ENCODE measurements around the gene KCNH2.
A peak's percentile ranks its signal among the peaks of the same experiment; 100 is the strongest.

The KCNH2 gene

DNA sequence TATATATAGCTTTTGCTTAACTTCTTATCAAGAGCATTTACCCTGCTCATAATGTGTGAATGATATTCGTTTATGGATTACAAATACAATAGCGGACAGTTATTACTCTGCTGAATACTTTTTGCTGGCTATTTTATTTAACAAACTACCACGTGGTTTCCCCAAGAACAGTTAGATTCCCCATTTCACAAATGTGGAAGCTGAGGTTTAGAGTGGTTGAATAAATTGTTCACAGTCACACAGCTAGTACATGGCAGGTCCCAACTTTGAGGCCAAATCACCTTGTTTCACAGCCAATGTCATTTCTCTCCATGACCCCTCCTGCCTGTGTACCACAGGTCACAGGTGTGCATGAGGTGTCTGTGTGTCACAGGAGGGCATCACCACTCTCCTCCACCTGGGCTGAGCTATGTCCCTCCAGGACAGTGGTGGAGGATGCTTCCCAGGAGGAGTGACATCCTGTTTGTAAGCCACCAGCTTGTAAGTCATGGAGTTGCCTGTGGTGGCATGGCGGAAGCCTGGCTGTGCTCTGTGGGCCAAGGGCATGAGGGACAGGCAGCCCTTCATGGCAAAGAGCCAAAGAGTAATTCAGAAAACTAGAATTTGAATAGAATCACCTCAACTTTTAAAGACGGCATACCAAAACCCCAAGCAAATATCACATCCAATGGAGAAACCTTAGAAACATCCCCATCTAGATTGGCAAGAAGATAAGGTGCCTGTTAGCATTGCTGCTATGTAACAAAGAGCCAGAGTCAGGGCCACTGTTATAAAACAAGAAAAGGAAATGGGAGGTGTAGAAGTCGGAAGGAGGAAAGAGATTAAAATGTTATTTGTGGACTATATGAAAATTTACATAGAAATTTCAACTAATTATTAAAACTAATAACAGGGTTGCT lies 73.9 kb downstream of the KCNH2 start:
- no peak for DNase-seq (ENCODE audit: low spot score)

DNA sequence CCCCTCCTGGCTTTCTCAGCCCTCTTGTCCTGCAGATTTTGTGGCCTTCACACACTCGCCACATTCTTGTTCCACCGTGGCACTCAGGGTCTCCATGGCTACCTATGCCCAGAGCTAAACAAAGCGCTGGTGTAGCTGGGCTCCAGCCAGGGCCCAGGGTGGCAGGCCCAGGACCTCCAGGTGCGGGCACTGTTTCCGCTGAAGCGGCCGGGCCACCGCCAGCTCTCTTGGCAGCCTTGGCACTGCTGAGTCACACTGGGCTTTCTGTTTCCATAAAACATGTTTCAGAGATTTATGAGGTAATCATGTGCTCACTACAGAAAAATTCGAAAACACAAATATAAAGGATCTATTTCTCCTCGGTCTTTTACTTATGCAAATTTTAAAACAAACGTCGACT lies 74.5 kb downstream of the KCNH2 start:
- no peak for DNase-seq (ENCODE audit: low spot score)

DNA sequence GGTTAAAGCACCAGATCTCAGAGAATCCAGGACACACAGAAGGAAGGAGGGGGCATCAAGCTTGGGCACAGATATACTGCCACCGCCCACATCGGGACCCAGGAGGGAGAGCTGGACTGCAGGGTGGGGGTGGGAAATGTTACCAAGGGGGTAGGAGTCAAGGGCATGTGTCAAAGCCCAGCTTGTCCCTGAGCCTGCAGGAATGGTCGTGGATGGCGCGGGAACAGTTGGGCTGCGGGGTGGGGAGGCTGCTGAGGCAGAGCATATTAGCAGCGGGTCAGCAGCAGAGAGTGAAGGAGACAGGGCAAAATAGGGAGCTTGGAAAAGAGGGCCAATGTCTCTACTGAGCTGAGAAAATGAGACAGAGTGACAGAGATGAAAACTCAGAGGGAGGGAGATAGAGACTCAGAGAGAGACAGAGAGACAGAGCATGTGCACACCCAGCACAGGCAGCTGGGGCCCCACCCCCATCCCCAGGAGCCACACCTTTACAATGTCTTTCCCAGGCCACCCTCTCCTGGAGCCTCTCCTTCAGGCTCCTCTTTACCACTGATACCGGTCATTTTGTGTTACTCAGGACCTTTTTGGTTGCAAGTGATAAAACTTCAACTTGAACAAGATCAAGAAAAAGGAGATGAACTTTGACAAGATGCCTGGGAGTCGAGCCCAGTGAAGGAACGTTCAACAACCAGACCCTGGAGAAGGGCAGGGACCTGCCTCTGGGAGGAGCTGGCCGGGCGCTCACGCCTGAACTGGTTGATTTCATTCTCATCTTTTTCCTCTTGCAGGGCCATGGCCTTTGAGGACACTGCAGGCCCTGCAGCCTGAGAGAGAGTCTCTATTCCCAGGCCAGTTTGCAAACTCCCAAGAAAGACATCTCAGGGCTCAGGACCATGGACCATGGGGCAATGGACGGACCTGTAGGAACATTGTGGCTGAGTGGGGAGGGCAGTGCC lies 75.8 kb downstream of the KCNH2 start:
- no peak for DNase-seq (ENCODE audit: low spot score)

GRCh38 chr7:150901160-150902035 lies 76.7 kb downstream of the KCNH2 start:
- DNase-seq (ENCODE audit: low spot score), result no peak

DNA sequence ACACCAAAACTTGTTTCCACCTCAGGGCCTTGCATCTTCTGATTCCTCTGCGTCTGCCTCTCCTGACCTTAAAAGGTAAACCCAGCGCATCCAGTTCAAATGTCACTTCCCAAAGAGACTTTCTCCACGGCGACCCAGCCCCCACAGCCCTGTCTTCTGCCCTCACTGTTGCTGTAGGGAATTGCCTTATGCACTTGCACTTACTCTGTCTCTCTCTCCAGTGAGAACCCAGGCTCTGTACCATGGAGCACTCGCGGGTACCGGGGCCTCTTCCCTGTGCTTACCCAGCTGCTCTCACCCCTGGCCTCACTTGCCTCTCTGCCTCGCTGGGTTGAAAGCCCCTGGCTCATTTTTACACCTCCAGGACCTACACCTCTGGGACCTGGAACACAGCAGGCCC lies 77.4 kb downstream of the KCNH2 start:
- no peak for DNase-seq (ENCODE audit: low spot score)

DNA sequence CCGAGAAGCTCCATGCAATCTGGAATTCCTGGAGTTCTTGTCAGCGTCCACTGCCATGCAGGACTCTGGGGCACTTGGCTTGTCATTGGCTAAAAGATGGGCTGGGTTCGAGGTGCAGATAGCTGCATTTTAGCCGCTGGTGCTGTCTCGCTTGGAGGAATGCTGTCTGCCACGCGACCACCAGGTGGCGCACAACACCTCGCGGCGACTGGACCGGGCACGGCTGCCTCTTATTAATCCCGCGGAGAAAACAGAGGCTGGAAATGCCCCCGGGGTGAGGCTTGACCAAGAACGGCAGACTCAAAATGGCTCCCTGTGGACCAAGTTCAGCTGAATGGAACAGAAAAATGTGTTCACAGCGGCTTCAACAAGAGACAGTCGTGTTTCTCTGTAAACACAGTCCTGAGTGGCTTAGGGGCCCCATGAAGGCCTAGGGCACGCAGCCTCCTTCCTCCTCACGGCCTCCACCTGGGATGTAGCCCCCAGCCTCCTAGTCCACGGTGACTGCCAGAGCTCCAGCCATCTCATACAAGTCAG lies 79.6 kb downstream of the KCNH2 start:
- peak; percentile 72 for DNase-seq (ENCODE audit: low spot score)

DNA sequence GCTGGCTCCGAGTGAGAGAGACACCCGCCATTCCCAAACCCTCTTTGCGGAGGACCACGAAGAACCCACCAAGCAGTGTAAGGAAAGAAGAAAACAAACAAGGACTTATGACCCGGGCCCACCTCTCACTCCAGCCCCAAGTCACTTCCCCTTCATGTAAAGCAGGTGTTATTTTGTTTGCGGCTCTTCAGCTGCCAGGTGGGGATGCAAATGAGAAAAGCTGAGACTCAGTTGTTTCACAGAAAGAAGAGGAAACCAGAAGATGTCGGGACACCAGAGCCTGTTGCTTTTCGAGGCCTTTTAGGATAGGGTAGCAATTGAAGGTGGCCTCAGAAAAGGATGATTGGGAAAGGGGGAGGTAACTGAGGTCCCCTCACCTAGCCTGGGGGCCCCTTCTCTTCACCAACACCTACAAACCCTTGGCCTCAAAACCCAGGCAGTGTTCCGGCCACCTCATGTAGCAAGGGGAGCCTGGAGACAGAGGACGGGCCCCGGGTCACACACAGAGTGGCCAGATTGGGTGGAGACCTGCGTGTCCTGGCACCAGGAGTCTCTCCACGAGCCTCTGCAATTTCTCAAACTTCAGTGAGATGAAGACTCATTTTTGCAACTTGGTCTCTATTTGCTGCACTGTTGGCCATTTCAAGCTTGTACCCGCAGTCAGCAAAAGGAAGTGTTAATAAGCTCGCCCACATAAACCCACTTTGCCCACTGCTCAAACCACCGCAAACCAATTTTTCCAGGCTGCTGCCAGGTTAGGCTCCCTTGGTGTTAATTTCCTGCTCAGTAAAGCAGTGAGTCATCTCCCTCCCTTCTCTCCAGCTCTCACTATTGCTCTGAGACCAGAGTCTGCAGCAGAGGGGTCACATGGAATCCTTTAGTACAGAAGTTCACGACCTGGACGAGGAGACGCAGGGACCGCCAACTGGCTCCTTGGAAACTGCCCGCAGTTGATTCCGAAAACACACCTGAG lies 80.3 kb downstream of the KCNH2 start:
- DNase-seq (ENCODE audit: low spot score), result no peak

- DNase-seq (ENCODE audit: low spot score), result no peak
These were observed 81.4 kb downstream of the KCNH2 start for GRCh38 chr7:150896562-150897209.

- no peak for DNase-seq (ENCODE audit: low spot score)
These were observed 82.3 kb downstream of the KCNH2 start for GRCh38 chr7:150895809-150896208.
